Measurements from ENCODE around the gene FHIT. TPM values are rescaled to one million over a fixed set of nuclear protein-coding genes. Genes with fewer than 3 reads are reported as not detected.

Gene FHIT
- total RNA-seq, 1 experiment from 2014 or later, result 20.1 TPM

DNA sequence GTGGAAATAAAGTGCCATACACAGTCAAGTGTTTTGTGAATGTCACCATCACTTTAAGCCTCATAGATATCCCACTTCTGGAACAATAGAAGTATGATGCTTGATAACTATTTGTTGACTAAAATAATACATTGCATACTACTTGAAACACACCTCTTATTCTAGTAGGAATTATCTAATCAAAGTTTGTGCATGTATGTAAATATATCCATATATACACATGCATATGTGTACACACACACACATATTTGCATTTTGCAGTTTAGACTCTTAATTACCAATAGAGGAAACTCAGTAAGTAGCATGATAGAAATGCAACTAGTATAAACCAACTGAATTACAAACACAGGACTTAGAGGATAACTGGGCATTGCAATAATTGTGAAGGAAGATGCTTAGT is 1084.1 kb downstream of the FHIT start:
- Mint-ChIP-seq H3K27ac (ENCODE audit: low read depth, unreplicated experiment) (no peak overlapping the region), H3K27me3 (ENCODE audit: insufficient read depth, unreplicated experiment) (no peaks in the 10 kb centered on the region), H3K9me3 (ENCODE audit: unreplicated experiment) (no peaks in the 10 kb centered on the region), H3K4me3 (ENCODE audit: unreplicated experiment) (no peak overlapping the region), H3K4me1 (ENCODE audit: insufficient read depth, unreplicated experiment) (no peaks in the 10 kb centered on the region), H3K36me3 (ENCODE audit: insufficient read depth, unreplicated experiment) (no peaks in the 10 kb centered on the region)
- no peak for DNase-seq (ENCODE audit: unreplicated experiment)
- CTCF ChIA-PET, result no interaction called here
- no TSS peak for BruUV-seq (replicated peaks)
- POLR2A ChIA-PET, result no interaction called here
- no peak for TF ChIP-seq CTCF (IDR thresholded peaks at IDR 0.05; ENCODE audit: unreplicated experiment)
- intact Hi-C loops (cut with micrococcal nuclease), result no loop called here

DNA sequence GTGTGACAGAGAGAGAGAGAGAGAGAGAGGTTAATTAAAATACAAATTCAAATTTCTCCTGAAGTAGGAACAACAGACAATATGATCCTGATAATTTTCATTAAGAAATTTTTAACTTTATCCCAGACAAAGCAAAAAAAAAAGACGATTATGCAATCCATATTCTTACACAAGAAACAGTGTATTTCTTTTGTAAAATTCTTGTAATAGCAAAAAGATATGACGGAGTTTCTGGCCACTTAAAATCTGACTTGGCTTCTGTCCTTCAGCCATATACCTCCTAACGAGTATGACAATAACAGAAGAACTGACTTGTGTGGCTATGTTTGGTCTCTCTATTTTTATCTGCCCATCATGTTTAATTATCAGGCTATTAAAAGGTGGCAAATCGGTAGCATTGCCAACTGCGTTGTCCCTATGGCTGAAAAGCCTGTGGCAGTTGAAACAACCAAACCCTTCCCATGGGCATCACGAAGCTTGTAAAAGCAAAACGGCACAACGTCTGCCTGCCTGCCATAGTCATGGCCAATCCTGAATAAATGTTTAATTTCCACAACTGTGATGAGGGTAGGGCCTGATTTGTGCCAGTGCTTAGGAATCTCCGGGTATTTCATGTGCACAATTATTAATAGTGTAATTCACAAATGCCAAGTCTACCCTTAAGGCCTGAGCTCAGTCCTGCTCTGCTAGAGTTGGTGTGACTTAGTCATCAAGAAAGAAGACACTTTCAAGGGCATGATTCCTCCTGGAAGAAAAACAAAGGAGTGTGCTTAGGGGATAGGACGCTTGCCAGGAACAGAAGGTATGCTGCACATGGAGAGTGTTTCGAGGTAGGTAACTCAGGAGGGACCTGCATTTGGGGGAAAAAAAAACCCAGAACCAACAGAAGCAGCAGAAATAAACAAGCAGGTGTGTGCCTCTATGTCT is 1090.2 kb downstream of the FHIT start:
- no TSS peak for BruUV-seq (replicated peaks)
- no peaks in the 10 kb centered on the region for H3K27me3 Mint-ChIP-seq (ENCODE audit: insufficient read depth, unreplicated experiment)
- no peaks in the 10 kb centered on the region for H3K36me3 Mint-ChIP-seq (ENCODE audit: insufficient read depth, unreplicated experiment)
- intact Hi-C loops (cut with micrococcal nuclease), result no loop called here
- DNase-seq (ENCODE audit: unreplicated experiment), result no peak
- peaks cover 6% of the 10 kb centered on the region for H3K4me1 Mint-ChIP-seq (ENCODE audit: insufficient read depth, unreplicated experiment)
- CTCF ChIA-PET, result interaction anchor here (0.6 kb wide), 1 partner anchor 1254 kb away, joined by 3 read pairs; no protein-coding TSS in a partner anchor
- POLR2A ChIA-PET, result no interaction called here
- H3K9me3 Mint-ChIP-seq (ENCODE audit: unreplicated experiment), result no peaks in the 10 kb centered on the region
- no peak overlapping the region for H3K4me3 Mint-ChIP-seq (ENCODE audit: unreplicated experiment)
- no peak for TF ChIP-seq CTCF (IDR thresholded peaks at IDR 0.05; ENCODE audit: unreplicated experiment)
- H3K27ac Mint-ChIP-seq (ENCODE audit: low read depth, unreplicated experiment), result no peak overlapping the region

GRCh38 chr3:60160111-60160821 is 1091.0 kb downstream of the FHIT start:
- Mint-ChIP-seq H3K9me3 (ENCODE audit: unreplicated experiment) (no peaks in the 10 kb centered on the region), H3K36me3 (ENCODE audit: insufficient read depth, unreplicated experiment) (no peaks in the 10 kb centered on the region), H3K4me1 (ENCODE audit: insufficient read depth, unreplicated experiment) (peaks cover 6% of the 10 kb centered on the region), H3K4me3 (ENCODE audit: unreplicated experiment) (no peak overlapping the region), H3K27ac (ENCODE audit: low read depth, unreplicated experiment) (no peak overlapping the region), H3K27me3 (ENCODE audit: insufficient read depth, unreplicated experiment) (no peaks in the 10 kb centered on the region)
- POLR2A ChIA-PET, result no interaction called here
- TF ChIP-seq CTCF (IDR thresholded peaks at IDR 0.05; ENCODE audit: unreplicated experiment), result no peak
- CTCF ChIA-PET, result interaction anchor here (0.6 kb wide), 1 partner anchor 1255 kb away, joined by 3 read pairs; no protein-coding TSS in a partner anchor
- DNase-seq (ENCODE audit: unreplicated experiment), result no peak
- BruUV-seq (replicated peaks), result no TSS peak
- intact Hi-C loops (cut with micrococcal nuclease), result no loop called here

GRCh38 chr3:60158035-60158434 is 1093.2 kb downstream of the FHIT start:
- intact Hi-C loops (cut with micrococcal nuclease), result no loop called here
- H3K9me3 Mint-ChIP-seq (ENCODE audit: unreplicated experiment), result no peaks in the 10 kb centered on the region
- peaks cover 6% of the 10 kb centered on the region for H3K4me1 Mint-ChIP-seq (ENCODE audit: insufficient read depth, unreplicated experiment)

More at GRCh38 chr3:60158035-60158434, 1093.2 kb downstream of the FHIT start:
- no peaks in the 10 kb centered on the region for H3K36me3 Mint-ChIP-seq (ENCODE audit: insufficient read depth, unreplicated experiment)
- no peak overlapping the region for H3K27ac Mint-ChIP-seq (ENCODE audit: low read depth, unreplicated experiment)
- no peak for TF ChIP-seq CTCF (IDR thresholded peaks at IDR 0.05; ENCODE audit: unreplicated experiment)
- no peaks in the 10 kb centered on the region for H3K27me3 Mint-ChIP-seq (ENCODE audit: insufficient read depth, unreplicated experiment)
- no peak overlapping the region for H3K4me3 Mint-ChIP-seq (ENCODE audit: unreplicated experiment)
- DNase-seq (ENCODE audit: unreplicated experiment), result no peak
- POLR2A ChIA-PET, result no interaction called here
- BruUV-seq (replicated peaks), result no TSS peak
- CTCF ChIA-PET, result interaction anchor here (0.6 kb wide), 1 partner anchor 897 kb away, joined by 3 read pairs; no protein-coding TSS in a partner anchor

Measured in MCF 10A (cell line).